Ovary (tissue), 9 donors: ENCODE data around the gene LCOR. TPM values are rescaled to one million over a fixed set of nuclear protein-coding genes. Genes with fewer than 3 reads are reported as not detected.

ENCODE experiments used
- DNase-seq, 5 donors: peaks; one replicate each; pipeline ENCODE4 v3.0.0-alpha.2; 2019 to 2020
- H3K27ac ChIP-seq, 2 donors: fragments of 200-600 bp; one replicate each; pipeline versions ENCODE4 v1.5.1 to v1.8.0; 2019 to 2022
- H3K27me3 ChIP-seq: fragments of 200-600 bp; one replicate; pipeline ENCODE4 v1.8.0; 2022
- H3K36me3 ChIP-seq: fragments of 200-600 bp; sonication (generic); one replicate; pipeline ENCODE4 v1.5.1; 2019
- H3K4me1 ChIP-seq: one replicate; pipeline ENCODE4 v1.8.1; 2013; ENCODE audit warnings: mild to moderate bottlenecking, moderate library complexity; ENCODE audit not compliant: insufficient read depth
- H3K4me3 ChIP-seq: fragments of 200-600 bp; sonication (generic); one replicate; pipeline ENCODE4 v1.5.1; 2017
- H3K9me3 ChIP-seq, 2 donors: fragments of 200-600 bp in 1 of 2; sonication (generic) in 1 of 2; one replicate each; pipeline versions ENCODE4 v1.5.1 to v1.8.1; 2013 to 2019; ENCODE audit warnings: mild to moderate bottlenecking in 1 of 2, moderate library complexity in 1 of 2
- CTCF ChIP-seq, 3 donors: fragments of 450-650 bp in 2 of 3; fragments of 200-600 bp in 1 of 3; IDR thresholded peaks; one replicate each; pipeline versions ENCODE4 v1.5.1 to v1.8.0; 2016 to 2022; ENCODE audit warnings: antibody characterized with exemption in 3 of 3, mild to moderate bottlenecking in 1 of 3
- EP300 ChIP-seq: sonication (generic); formaldehyde crosslinking; IDR thresholded peaks from one replicate; pipeline ENCODE4 v1.6.1; 2017; ENCODE audit warnings: antibody characterized with exemption
- POLR2A ChIP-seq: fragments of 450-650 bp; IDR thresholded peaks from one replicate; pipeline ENCODE4 v1.6.1; 2017; ENCODE audit warnings: antibody characterized with exemption, mild to moderate bottlenecking, moderate library complexity
- WGBS, 3 donors: extraction: QIAGEN DNeasy Blood & Tissue Kit in 1 of 3; methylation state at CpG; one replicate each; pipeline versions ENCODE4 v1.1.5 to v1.1.7; 2013 to 2017; 5-methylcytosine and 5-hydroxymethylcytosine counted together
- intact Hi-C, 4 donors: fragments of 100-400 bp; cut with DNase I; formaldehyde crosslinking; loops; one replicate each; pipeline versions ENCODE4 v1.11.0 to v1.15.1; 2022 to 2023
- polyA plus RNA-seq, 2 donors: library from polyadenylated mRNA; stranded (reverse); fragments of 200-250 nt in 1 of 2; fragments of 350-450 nt in 1 of 2; fragmentation: Illumina TruSeq in 1 of 2; extraction: RNeasy Lipid Tissue Mini Kit (QIAGEN cat#74804) in 1 of 2; gene quantifications; one replicate each; pipeline ENCODE4 v1.2.3, GENCODE V29; 2013 to 2014
- total RNA-seq, 7 donors: library from RNA; depleted of rRNA in 2 of 7; stranded (reverse); fragments of >200 nt in 2 of 7; fragmentation: NEBNext Ultra II Directional in 3 of 7; extraction: Animal tissue kit (Norgen Biotek cat#: 25700) in 3 of 7; gene quantifications; one replicate each; pipeline versions ENCODE4 v1.1.0 to v1.2.4, GENCODE V29; 2016 to 2023
- donor health status: DM: no; HTN: no; CAD: no; lungs with moderate emphysema.
- donor health status: DM: no; HTN: no; CAD: no.
- donor health status: Bipolar disorder and iron deficiency.
- donor health status: DM: yes; HTN: yes; CAD: no.
- donor health status: DM: no; HTN: no; CAD: no.
- donor health status: DM: yes; HTN: yes; CAD: no.

Gene LCOR
- total and polyA plus RNA-seq, 9 donors: 4.0 to 44.9 (median 29.8) TPM

- intact Hi-C loops: no loop called here
- no peak overlapping the region for H3K27ac ChIP-seq
- WGBS, 3 donors: 29 to 46% (median 45%) methylated on average over 3 of the region's 3 CpGs
- no peaks in the 10 kb centered on the region for H3K36me3 ChIP-seq
- peaks cover 2% of the 10 kb centered on the region for H3K4me1 ChIP-seq
- H3K27me3 ChIP-seq: no peaks in the 10 kb centered on the region
- H3K4me3 ChIP-seq: no peak overlapping the region
- TF ChIP-seq CTCF (IDR thresholded peaks at IDR 0.05): no peak
- no peak for TF ChIP-seq POLR2A
- no peak for TF ChIP-seq EP300
- no peak for DNase-seq
- no peaks in the 10 kb centered on the region for H3K9me3 ChIP-seq
Observed at GRCh38 chr10:96863922-96864543, 31.9 kb downstream of the LCOR start.

- no peak for DNase-seq
- H3K9me3 ChIP-seq: no peaks in the 10 kb centered on the region
- H3K36me3 ChIP-seq: no peaks in the 10 kb centered on the region
- H3K4me3 ChIP-seq: no peak overlapping the region
- no peak overlapping the region for H3K27ac ChIP-seq
- peaks cover 5% of the 10 kb centered on the region for H3K4me1 ChIP-seq
- intact Hi-C loops: no loop called here
- no peaks in the 10 kb centered on the region for H3K27me3 ChIP-seq
- TF ChIP-seq CTCF (IDR thresholded peaks at IDR 0.05): no peak
- TF ChIP-seq EP300: no peak
- TF ChIP-seq POLR2A: no peak
Observed at GRCh38 chr10:96873086-96873485, 41.0 kb downstream of the LCOR start.

- Histone ChIP-seq H3K9me3 (no peaks in the 10 kb centered on the region), H3K4me3 (no peak overlapping the region), H3K4me1 (peaks cover 5% of the 10 kb centered on the region), H3K27me3 (no peaks in the 10 kb centered on the region), H3K27ac (no peak overlapping the region), H3K36me3 (no peaks in the 10 kb centered on the region)
- intact Hi-C loops: no loop called here
- TF ChIP-seq EP300 (no peak), POLR2A (no peak), CTCF (IDR thresholded peaks at IDR 0.05) (no peak)
- DNase-seq: no peak
- 83 to 90% (median 88%) methylated on average over 7 of the region's 7 CpGs for WGBS, 3 donors
Observed at GRCh38 chr10:96873756-96874467, 41.8 kb downstream of the LCOR start.

- H3K27me3 ChIP-seq: no peaks in the 10 kb centered on the region
- H3K4me1 ChIP-seq: peaks cover 7% of the 10 kb centered on the region
- intact Hi-C loops: no loop called here
- DNase-seq: no peak
- H3K27ac ChIP-seq: no peak overlapping the region
- TF ChIP-seq EP300 (no peak), CTCF (IDR thresholded peaks at IDR 0.05) (no peak), POLR2A (no peak)
- no peaks in the 10 kb centered on the region for H3K9me3 ChIP-seq
- 54 to 55% (median 54%) methylated on average over 3 of the region's 3 CpGs for WGBS, 3 donors
- H3K4me3 ChIP-seq: no peak overlapping the region
- no peaks in the 10 kb centered on the region for H3K36me3 ChIP-seq
Observed at GRCh38 chr10:96878057-96878456, 46.0 kb downstream of the LCOR start.
